GM18519 (cell line): ENCODE data around the gene MTF1.

ENCODE experiments used
- ATAC-seq: cut with Tn5 transposase; IDR thresholded peaks from one replicate; pipeline ENCODE4 v1.9.1; 2021; ENCODE audit warnings: mild to moderate bottlenecking, moderate library complexity; ENCODE audit not compliant: unreplicated experiment, low FRiP score

MTF1 gene

GRCh38 chr1:37839676-37840075 is 19.7 kb downstream of the MTF1 start:
- no peak for ATAC-seq

GRCh38 chr1:37836788-37837187 is 22.6 kb downstream of the MTF1 start:
- no peak for ATAC-seq

GRCh38 chr1:37831809-37832208 is 27.6 kb downstream of the MTF1 start:
- ATAC-seq: no peak

- ATAC-seq: no peak
These were observed 28.3 kb downstream of the MTF1 start for GRCh38 chr1:37831109-37831508.

GRCh38 chr1:37828410-37829074 is 30.9 kb downstream of the MTF1 start:
- no peak for ATAC-seq

GRCh38 chr1:37825506-37825905 is 33.9 kb downstream of the MTF1 start:
- ATAC-seq: no peak

- no peak for ATAC-seq
These were observed 35.4 kb downstream of the MTF1 start for GRCh38 chr1:37824001-37824400.

GRCh38 chr1:37822906-37823815 is 36.2 kb downstream of the MTF1 start:
- no peak for ATAC-seq

GRCh38 chr1:37821481-37821880 is 37.9 kb downstream of the MTF1 start:
- ATAC-seq: no peak

GRCh38 chr1:37817481-37817880 is 41.9 kb downstream of the MTF1 start:
- ATAC-seq: no peak

GRCh38 chr1:37814252-37814651 is 45.1 kb downstream of the MTF1 start:
- ATAC-seq: no peak

- no peak for ATAC-seq
These were observed 45.8 kb downstream of the MTF1 start for GRCh38 chr1:37813529-37814145.

- no peak for ATAC-seq
These were observed 48.3 kb downstream of the MTF1 start for GRCh38 chr1:37811027-37811655.

GRCh38 chr1:37809942-37810341 is 49.5 kb downstream of the MTF1 start:
- ATAC-seq: no peak

- peak; percentile 16 for ATAC-seq
These were observed 50.7 kb downstream of the MTF1 start for GRCh38 chr1:37808369-37809319.

- ATAC-seq: peak; percentile 52
These were observed 51.6 kb downstream of the MTF1 start, which contains the start of the genes C1orf122 and YRDC for GRCh38 chr1:37807555-37808368. Gene C1orf122 (plus strand): TSS chr1:37807790. CDS start chr1:37808405, 615 bp downstream. Gene YRDC (minus strand): TSS chr1:37808208. CDS start chr1:37808180, 28 bp downstream.

GRCh38 chr1:37807220-37807554 is 52.2 kb downstream of the MTF1 start:
- ATAC-seq: no peak

GRCh38 chr1:37802439-37802838 is 57.0 kb downstream of the MTF1 start:
- ATAC-seq: no peak
